PFSK-1 (cell line): ENCODE data around the gene LGALSL.

ENCODE experiments used
- FOXP2 ChIP-seq: optimal IDR thresholded peaks from 2 replicates; pipeline ENCODE3; 2011; ENCODE audit warnings: borderline replicate concordance, control low read depth, inconsistent platforms; ENCODE audit not compliant: insufficient read depth; ENCODE audit errors: extremely low read length, extremely low read depth
- POLR2AphosphoS5 ChIP-seq: IDR thresholded peaks from 2 replicates; pipeline ENCODE4 v1.6.1; 2012; ENCODE audit warnings: low read depth, mild to moderate bottlenecking, control low read depth, low read length, moderate library complexity
- SIN3A ChIP-seq: IDR thresholded peaks from 2 replicates; pipeline ENCODE4 v1.6.1; 2012; ENCODE audit warnings: mild to moderate bottlenecking, low read length, moderate library complexity, borderline replicate concordance; ENCODE audit not compliant: insufficient read depth
- TAF1 ChIP-seq: IDR thresholded peaks from 2 replicates; pipeline ENCODE4 v1.6.1; 2012; ENCODE audit warnings: low read length, control low read depth, borderline replicate concordance; ENCODE audit not compliant: insufficient read depth
- TF ChIP-seq, protein P1 (sequence below), 2 experiments: IDR thresholded peaks; 2 replicates each; pipeline versions ENCODE4 v1.6.1 to v1.8.0; 2011 to 2012; ENCODE audit warnings: low read depth in 2 of 2, low read length in 2 of 2, control low read depth in 1 of 2, inconsistent platforms in 1 of 2, mild to moderate bottlenecking in 1 of 2, moderate library complexity in 1 of 2; ENCODE audit not compliant: insufficient read depth in 1 of 2

Gene LGALSL

DNA sequence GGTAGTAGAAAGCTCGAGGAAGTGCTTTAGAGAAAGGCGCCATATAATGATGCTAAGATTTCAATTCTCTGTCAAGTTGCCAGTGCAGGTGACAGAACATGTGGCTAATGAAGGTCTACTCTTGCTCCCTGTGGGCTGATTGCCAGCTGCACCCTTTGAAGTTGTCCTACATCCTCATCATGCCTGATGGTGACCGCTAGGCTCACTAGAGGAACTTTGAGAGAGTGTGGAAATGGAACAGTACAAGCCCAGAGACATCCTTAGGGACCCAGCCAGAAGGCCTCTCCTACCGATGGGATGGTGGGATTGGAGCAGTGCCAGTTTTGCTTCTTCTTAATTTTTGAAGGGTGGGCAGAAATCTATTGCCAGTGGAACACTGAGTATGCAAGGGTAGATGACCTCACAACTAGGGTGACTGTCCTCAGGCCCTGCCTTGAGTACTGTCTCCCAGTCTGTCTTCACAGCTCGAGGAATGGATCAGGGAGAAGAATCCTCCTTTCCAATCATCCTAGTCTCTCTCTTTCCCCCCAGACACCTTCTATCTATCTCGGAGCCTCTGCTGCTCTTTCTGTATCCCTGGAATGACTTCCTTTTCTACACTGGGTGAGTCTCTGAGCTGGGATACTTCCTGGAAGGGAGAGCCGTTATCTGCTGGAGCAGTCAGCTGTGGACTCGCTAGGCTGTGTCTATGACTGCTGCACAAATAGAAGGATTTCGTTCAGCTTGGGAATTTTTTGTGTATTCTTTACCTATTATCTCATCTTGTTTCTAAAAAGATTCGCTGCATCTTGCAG is 33.5 kb downstream of the LGALSL start:
- TF ChIP-seq POLR2AphosphoS5, result no peak
- no peak for TF ChIP-seq FOXP2
- no peak for TF ChIP-seq TAF1
- no peak for TF ChIP-seq SIN3A
- TF ChIP-seq, protein P1, sequence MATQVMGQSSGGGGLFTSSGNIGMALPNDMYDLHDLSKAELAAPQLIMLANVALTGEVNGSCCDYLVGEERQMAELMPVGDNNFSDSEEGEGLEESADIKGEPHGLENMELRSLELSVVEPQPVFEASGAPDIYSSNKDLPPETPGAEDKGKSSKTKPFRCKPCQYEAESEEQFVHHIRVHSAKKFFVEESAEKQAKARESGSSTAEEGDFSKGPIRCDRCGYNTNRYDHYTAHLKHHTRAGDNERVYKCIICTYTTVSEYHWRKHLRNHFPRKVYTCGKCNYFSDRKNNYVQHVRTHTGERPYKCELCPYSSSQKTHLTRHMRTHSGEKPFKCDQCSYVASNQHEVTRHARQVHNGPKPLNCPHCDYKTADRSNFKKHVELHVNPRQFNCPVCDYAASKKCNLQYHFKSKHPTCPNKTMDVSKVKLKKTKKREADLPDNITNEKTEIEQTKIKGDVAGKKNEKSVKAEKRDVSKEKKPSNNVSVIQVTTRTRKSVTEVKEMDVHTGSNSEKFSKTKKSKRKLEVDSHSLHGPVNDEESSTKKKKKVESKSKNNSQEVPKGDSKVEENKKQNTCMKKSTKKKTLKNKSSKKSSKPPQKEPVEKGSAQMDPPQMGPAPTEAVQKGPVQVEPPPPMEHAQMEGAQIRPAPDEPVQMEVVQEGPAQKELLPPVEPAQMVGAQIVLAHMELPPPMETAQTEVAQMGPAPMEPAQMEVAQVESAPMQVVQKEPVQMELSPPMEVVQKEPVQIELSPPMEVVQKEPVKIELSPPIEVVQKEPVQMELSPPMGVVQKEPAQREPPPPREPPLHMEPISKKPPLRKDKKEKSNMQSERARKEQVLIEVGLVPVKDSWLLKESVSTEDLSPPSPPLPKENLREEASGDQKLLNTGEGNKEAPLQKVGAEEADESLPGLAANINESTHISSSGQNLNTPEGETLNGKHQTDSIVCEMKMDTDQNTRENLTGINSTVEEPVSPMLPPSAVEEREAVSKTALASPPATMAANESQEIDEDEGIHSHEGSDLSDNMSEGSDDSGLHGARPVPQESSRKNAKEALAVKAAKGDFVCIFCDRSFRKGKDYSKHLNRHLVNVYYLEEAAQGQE (IDR thresholded peaks at IDR 0.05; ENCODE audit: insufficient read depth in 1 of 2, low read depth in 2 of 2, low read length in 2 of 2), result no peak

- TF ChIP-seq TAF1 (no peak), POLR2AphosphoS5 (no peak), FOXP2 (no peak), SIN3A (no peak)
- TF ChIP-seq, protein P1 (IDR thresholded peaks at IDR 0.05; ENCODE audit: insufficient read depth in 1 of 2, low read depth in 2 of 2, low read length in 2 of 2), result no peak
Measured at GRCh38 chr2:64488050-64488974, 34.4 kb downstream of the LGALSL start.

GRCh38 chr2:64489081-64489751 is 35.3 kb downstream of the LGALSL start:
- no peak for TF ChIP-seq POLR2AphosphoS5
- no peak for TF ChIP-seq SIN3A
- no peak for TF ChIP-seq FOXP2
- TF ChIP-seq TAF1, result no peak
- TF ChIP-seq, protein P1 (IDR thresholded peaks at IDR 0.05; ENCODE audit: insufficient read depth in 1 of 2, low read depth in 2 of 2, low read length in 2 of 2), result no peak

DNA sequence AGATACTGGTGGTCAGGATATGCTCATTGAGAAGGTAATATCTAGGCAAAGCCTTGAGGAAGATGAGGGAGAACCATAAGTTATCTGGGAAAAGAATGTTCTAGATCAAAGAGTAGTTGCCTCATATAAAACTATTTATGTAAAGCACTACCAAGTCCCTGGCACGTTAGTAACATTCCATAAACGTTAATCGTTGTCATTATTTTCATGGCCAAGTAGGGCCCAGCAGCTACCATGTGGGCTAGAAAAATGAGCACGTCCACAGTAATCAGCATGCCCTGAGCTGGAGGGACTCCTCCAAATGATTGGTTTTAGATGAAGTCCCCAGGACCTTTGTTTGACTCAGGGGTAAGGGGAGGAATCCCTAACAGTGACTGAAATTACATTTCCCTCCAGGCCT is 37.5 kb downstream of the LGALSL start:
- TF ChIP-seq FOXP2 (no peak), POLR2AphosphoS5 (no peak), SIN3A (no peak), TAF1 (no peak)
- TF ChIP-seq, protein P1 (IDR thresholded peaks at IDR 0.05; ENCODE audit: insufficient read depth in 1 of 2, low read depth in 2 of 2, low read length in 2 of 2), result no peak
